ENCODE data around the gene SLC25A10.

- TF ChIP-seq, protein P1, sequence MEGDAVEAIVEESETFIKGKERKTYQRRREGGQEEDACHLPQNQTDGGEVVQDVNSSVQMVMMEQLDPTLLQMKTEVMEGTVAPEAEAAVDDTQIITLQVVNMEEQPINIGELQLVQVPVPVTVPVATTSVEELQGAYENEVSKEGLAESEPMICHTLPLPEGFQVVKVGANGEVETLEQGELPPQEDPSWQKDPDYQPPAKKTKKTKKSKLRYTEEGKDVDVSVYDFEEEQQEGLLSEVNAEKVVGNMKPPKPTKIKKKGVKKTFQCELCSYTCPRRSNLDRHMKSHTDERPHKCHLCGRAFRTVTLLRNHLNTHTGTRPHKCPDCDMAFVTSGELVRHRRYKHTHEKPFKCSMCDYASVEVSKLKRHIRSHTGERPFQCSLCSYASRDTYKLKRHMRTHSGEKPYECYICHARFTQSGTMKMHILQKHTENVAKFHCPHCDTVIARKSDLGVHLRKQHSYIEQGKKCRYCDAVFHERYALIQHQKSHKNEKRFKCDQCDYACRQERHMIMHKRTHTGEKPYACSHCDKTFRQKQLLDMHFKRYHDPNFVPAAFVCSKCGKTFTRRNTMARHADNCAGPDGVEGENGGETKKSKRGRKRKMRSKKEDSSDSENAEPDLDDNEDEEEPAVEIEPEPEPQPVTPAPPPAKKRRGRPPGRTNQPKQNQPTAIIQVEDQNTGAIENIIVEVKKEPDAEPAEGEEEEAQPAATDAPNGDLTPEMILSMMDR (IDR thresholded peaks at IDR 0.05): no peak
- TF ChIP-seq EZH2 (IDR thresholded peaks at IDR 0.05): no peak
- TF ChIP-seq EZH2phosphoT487 (IDR thresholded peaks at IDR 0.05): no peak
Measured at GRCh38 chr17:81683584-81684441, 28.3 kb upstream of the SLC25A10 start, which contains the start of the genes ARL16 and HGS.
